Adipocyte (in vitro differentiated cells): ENCODE results near the gene ANKRD17.
"Not testable (repeated sequence)": the region's sequence is repeated elsewhere in the genome, so short reads cannot be mapped to it uniquely, and the experiment has no call there.

Source experiments
- DNase-seq: peaks from one replicate; pipeline ENCODE4 v3.0.0-alpha.2; 2015; ENCODE audit warnings: low read depth
- H3K27me3 ChIP-seq: replicated peaks from 2 replicates; pipeline ENCODE4 v1.7.0; 2013; ENCODE audit warnings: mild to moderate bottlenecking, low read length, moderate library complexity; ENCODE audit not compliant: control insufficient read depth, insufficient read depth
- H3K36me3 ChIP-seq: 2 replicates; pipeline ENCODE4 v1.7.0; 2013; ENCODE audit warnings: low read length, mild to moderate bottlenecking, moderate library complexity; ENCODE audit not compliant: control insufficient read depth, insufficient read depth, severe bottlenecking
- H3K4me1 ChIP-seq: 2 replicates; pipeline ENCODE4 v1.7.0; 2013; ENCODE audit warnings: mild to moderate bottlenecking, low read length, moderate library complexity; ENCODE audit not compliant: control insufficient read depth, insufficient read depth
- H3K4me3 ChIP-seq: 2 replicates; pipeline ENCODE4 v1.7.0; 2013; ENCODE audit warnings: mild to moderate bottlenecking, low read length, moderate library complexity
- H3K9ac ChIP-seq: 2 replicates; pipeline ENCODE4 v1.7.0; 2013; ENCODE audit warnings: mild to moderate bottlenecking, low read length, moderate library complexity
- H3K9me3 ChIP-seq: 2 replicates; pipeline ENCODE4 v1.7.0; 2013; ENCODE audit warnings: mild to moderate bottlenecking, low read length, moderate library complexity; ENCODE audit not compliant: control insufficient read depth

Gene ANKRD17

GRCh38 chr4:73244945-73245601 is 13.5 kb downstream of the ANKRD17 start:
- DNase-seq: no peak
- Histone ChIP-seq H3K9me3 (no peaks in the 10 kb centered on the region), H3K36me3 (no peaks in the 10 kb centered on the region), H3K4me3 (no peak overlapping the region), H3K27me3 (no peaks in the 10 kb centered on the region), H3K9ac (no peak overlapping the region), H3K4me1 (peaks cover 40% of the 10 kb centered on the region)

- Histone ChIP-seq H3K4me3 (no peak overlapping the region), H3K9me3 (no peaks in the 10 kb centered on the region), H3K4me1 (peaks cover 16% of the 10 kb centered on the region), H3K36me3 (peaks cover 25% of the 10 kb centered on the region), H3K9ac (no peak overlapping the region), H3K27me3 (no peaks in the 10 kb centered on the region)
- DNase-seq: no peak
Observed at GRCh38 chr4:73237044-73237443, 21.6 kb downstream of the ANKRD17 start.

GRCh38 chr4:73236151-73236550 is 22.4 kb downstream of the ANKRD17 start:
- Histone ChIP-seq H3K27me3 (no peaks in the 10 kb centered on the region), H3K9ac (no peak overlapping the region), H3K4me3 (no peak overlapping the region), H3K36me3 (peaks cover 29% of the 10 kb centered on the region), H3K9me3 (no peaks in the 10 kb centered on the region), H3K4me1 (peaks cover 8% of the 10 kb centered on the region)
- DNase-seq: no peak

- DNase-seq: no peak
- peaks cover 29% of the 10 kb centered on the region for H3K36me3 ChIP-seq
- no peaks in the 10 kb centered on the region for H3K9me3 ChIP-seq
- no peaks in the 10 kb centered on the region for H3K27me3 ChIP-seq
- no peaks in the 10 kb centered on the region for H3K4me1 ChIP-seq
- H3K4me3 ChIP-seq: no peak overlapping the region
- H3K9ac ChIP-seq: no peak overlapping the region
Observed at GRCh38 chr4:73234712-73235111, 23.9 kb downstream of the ANKRD17 start.

GRCh38 chr4:73231518-73232487 is 26.8 kb downstream of the ANKRD17 start:
- Histone ChIP-seq H3K36me3 (peaks cover 29% of the 10 kb centered on the region), H3K4me3 (no peak overlapping the region), H3K9me3 (no peaks in the 10 kb centered on the region), H3K4me1 (no peaks in the 10 kb centered on the region), H3K9ac (no peak overlapping the region), H3K27me3 (no peaks in the 10 kb centered on the region)
- DNase-seq: no peak

- Histone ChIP-seq H3K4me1 (no peaks in the 10 kb centered on the region), H3K4me3 (no peak overlapping the region), H3K27me3 (no peaks in the 10 kb centered on the region), H3K36me3 (peaks cover 25% of the 10 kb centered on the region), H3K9me3 (no peaks in the 10 kb centered on the region), H3K9ac (no peak overlapping the region)
- DNase-seq: no peak
Observed at GRCh38 chr4:73230865-73231517, 27.6 kb downstream of the ANKRD17 start.

GRCh38 chr4:73228800-73229199 is 29.8 kb downstream of the ANKRD17 start:
- not testable (repeated sequence) for H3K4me1 ChIP-seq, H3K27me3 ChIP-seq, DNase-seq, H3K4me3 ChIP-seq, H3K9me3 ChIP-seq, H3K9ac ChIP-seq
- peaks cover 18% of the 10 kb centered on the region for H3K36me3 ChIP-seq

GRCh38 chr4:73224886-73225285 is 33.7 kb downstream of the ANKRD17 start:
- H3K9ac ChIP-seq: no peak overlapping the region

GRCh38 chr4:73223258-73223650 is 35.3 kb downstream of the ANKRD17 start:
- peaks cover 3% of the 10 kb centered on the region for H3K36me3 ChIP-seq
- peaks cover 33% of the 10 kb centered on the region for H3K4me1 ChIP-seq
- H3K27me3 ChIP-seq: no peaks in the 10 kb centered on the region
- H3K9ac ChIP-seq: peak overlapping the region; percentile 88
- peak overlapping the region; percentile 93 for H3K4me3 ChIP-seq
- no peak for DNase-seq
- H3K9me3 ChIP-seq: no peaks in the 10 kb centered on the region

More at GRCh38 chr4:73224886-73225285, 33.7 kb downstream of the ANKRD17 start:
- Histone ChIP-seq H3K4me3 (no peak overlapping the region), H3K9me3 (no peaks in the 10 kb centered on the region), H3K27me3 (no peaks in the 10 kb centered on the region), H3K4me1 (peaks cover 27% of the 10 kb centered on the region), H3K36me3 (peaks cover 3% of the 10 kb centered on the region)
- no peak for DNase-seq

GRCh38 chr4:73222466-73223257 is 35.9 kb downstream of the ANKRD17 start:
- peak overlapping the region; percentile 93 for H3K4me3 ChIP-seq
- peak; percentile 95 for DNase-seq

More at GRCh38 chr4:73222466-73223257, 35.9 kb downstream of the ANKRD17 start:
- H3K36me3 ChIP-seq: peaks cover 7% of the 10 kb centered on the region
- no peaks in the 10 kb centered on the region for H3K27me3 ChIP-seq
- peak overlapping the region; percentile 88 for H3K9ac ChIP-seq
- H3K9me3 ChIP-seq: no peaks in the 10 kb centered on the region
- peaks cover 33% of the 10 kb centered on the region for H3K4me1 ChIP-seq
